H1 (cell line): ENCODE data around the gene USP9Y. TPM values are rescaled to one million over a fixed set of nuclear protein-coding genes. Genes with fewer than 3 reads are reported as not detected.

Experiments
- CBX5 ChIP-seq: fragments of 300-800, 300-1000 bp; sonication (generic); IDR thresholded peaks from 2 replicates; pipeline ENCODE4 v1.7.1; 2016; ENCODE audit warnings: antibody characterized with exemption, low read length, low read depth
- CHD7 ChIP-seq: fragments of 300-600 bp; sonication (generic); IDR thresholded peaks from 2 replicates; pipeline ENCODE4 v1.7.1; 2012; ENCODE audit warnings: low read length, moderate library complexity, mild to moderate bottlenecking, inconsistent platforms; ENCODE audit not compliant: insufficient replicate concordance
- CTBP2 ChIP-seq: IDR thresholded peaks from 2 replicates; pipeline ENCODE4 v1.7.0; 2011; ENCODE audit warnings: borderline replicate concordance, mild to moderate bottlenecking, moderate library complexity, mixed read lengths, low read length; ENCODE audit not compliant: insufficient read depth, insufficient read length
- HDAC6 ChIP-seq: IDR thresholded peaks from one replicate; pipeline ENCODE4 v1.7.1; 2012; ENCODE audit warnings: low read depth, mild to moderate bottlenecking, inconsistent platforms, low read length, moderate library complexity
- PHF8 ChIP-seq: fragments of 200-600 bp; sonication (generic); conservative IDR thresholded peaks from 2 replicates; pipeline ENCODE4 v1.7.1; 2012; ENCODE audit warnings: low read depth, mild to moderate bottlenecking, inconsistent platforms, low read length, moderate library complexity
- TBP ChIP-seq: IDR thresholded peaks from 2 replicates; pipeline ENCODE4 v1.6.1; 2011; ENCODE audit warnings: low read depth, low read length, improper control_type of control experiment
- polyA plus RNA-seq, 7 experiments: library from polyadenylated mRNA; depleted of rRNA in 3 of 7; stranded (reverse) in 5 of 7; unstranded in 2 of 7; fragments of >200 nt in 5 of 7; fragments of 200-250 nt in 2 of 7; gene quantifications; 1 replicate in 5 of 7; 2 replicates in 1 of 7; 4 replicates in 1 of 7; pipeline versions ENCODE4 v1.2.1 to v1.2.3, GENCODE V29; 2011 to 2013; ENCODE audit warnings: missing spikeins in 2 of 7, mixed read lengths in 2 of 7
- total RNA-seq: library from RNA; stranded (reverse); fragmentation: NEBNext Ultra II Directional; extraction: Animal tissue kit (Norgen Biotek cat#: 25700); gene quantifications from 2 replicates; pipeline ENCODE4 v1.2.1, GENCODE V29; 2021
- TF ChIP-seq, protein P1 (sequence below): IDR thresholded peaks from 2 replicates; pipeline ENCODE4 v1.6.1; 2011; ENCODE audit warnings: low read length, improper control_type of control experiment
- TF ChIP-seq, protein P2 (sequence below): IDR thresholded peaks from 2 replicates; pipeline ENCODE4 v1.6.1; 2012; ENCODE audit warnings: inconsistent platforms

Gene USP9Y
- total and polyA plus RNA-seq, 2 of the 8 experiments (the other 6 are each of a cell fraction or from before 2014, with no cell fraction given), result 28.3 to 34.1 TPM

DNA sequence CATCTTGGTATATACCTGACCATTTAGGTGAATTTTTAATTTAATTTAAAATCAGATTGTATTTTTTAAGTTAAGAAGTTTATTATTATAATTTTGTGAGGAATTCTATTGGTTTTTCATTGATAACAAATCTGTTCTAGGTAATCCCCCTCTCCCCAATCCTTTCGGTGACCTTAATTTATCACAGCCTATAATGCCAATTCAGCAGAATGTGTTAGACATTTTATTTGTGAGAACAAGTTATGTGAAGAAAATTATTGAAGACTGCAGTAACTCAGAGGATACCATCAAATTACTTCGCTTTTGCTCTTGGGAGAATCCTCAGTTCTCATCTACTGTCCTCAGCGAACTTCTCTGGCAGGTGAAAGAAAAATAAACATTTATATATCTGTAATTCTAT lies 145.8 kb downstream of the USP9Y start (continued):
- TF ChIP-seq CHD7 (no peak), TBP (no peak), CTBP2 (no peak), CBX5 (no peak), PHF8 (no peak), HDAC6 (no peak)
- TF ChIP-seq, protein P1, sequence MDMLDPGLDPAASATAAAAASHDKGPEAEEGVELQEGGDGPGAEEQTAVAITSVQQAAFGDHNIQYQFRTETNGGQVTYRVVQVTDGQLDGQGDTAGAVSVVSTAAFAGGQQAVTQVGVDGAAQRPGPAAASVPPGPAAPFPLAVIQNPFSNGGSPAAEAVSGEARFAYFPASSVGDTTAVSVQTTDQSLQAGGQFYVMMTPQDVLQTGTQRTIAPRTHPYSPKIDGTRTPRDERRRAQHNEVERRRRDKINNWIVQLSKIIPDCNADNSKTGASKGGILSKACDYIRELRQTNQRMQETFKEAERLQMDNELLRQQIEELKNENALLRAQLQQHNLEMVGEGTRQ, result no peak
- TF ChIP-seq, protein P2, sequence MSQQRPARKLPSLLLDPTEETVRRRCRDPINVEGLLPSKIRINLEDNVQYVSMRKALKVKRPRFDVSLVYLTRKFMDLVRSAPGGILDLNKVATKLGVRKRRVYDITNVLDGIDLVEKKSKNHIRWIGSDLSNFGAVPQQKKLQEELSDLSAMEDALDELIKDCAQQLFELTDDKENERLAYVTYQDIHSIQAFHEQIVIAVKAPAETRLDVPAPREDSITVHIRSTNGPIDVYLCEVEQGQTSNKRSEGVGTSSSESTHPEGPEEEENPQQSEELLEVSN, result no peak
